Uterus (tissue), 2 donors: ENCODE results near the gene COL13A1.

ENCODE experiments used
- CTCF ChIP-seq, 4 experiments: fragments of 200-600 bp in 2 of 4; fragments of 450-650 bp in 2 of 4; sonication (generic) in 2 of 4; IDR thresholded peaks; one replicate each; pipeline ENCODE4 v1.5.1; 2016 to 2019; ENCODE audit warnings: antibody characterized with exemption in 4 of 4, mild to moderate bottlenecking in 2 of 4, moderate library complexity in 1 of 4
- POLR2A ChIP-seq, 2 donors: fragments of 450-650 bp; IDR thresholded peaks; one replicate each; pipeline ENCODE4 v1.6.1; 2016; ENCODE audit warnings: antibody characterized with exemption in 2 of 2, mild to moderate bottlenecking in 1 of 2, moderate library complexity in 1 of 2

GRCh38 chr10:69960606-69960987, 158.9 kb downstream of the COL13A1 start:
- TF ChIP-seq POLR2A (IDR thresholded peaks at IDR 0.05) (no peak), CTCF (IDR thresholded peaks at IDR 0.05) (no peak)
